K562 (cell line): Measurements from ENCODE around the gene MTMR4. TPM values are rescaled to one million over a fixed set of nuclear protein-coding genes. Genes with fewer than 3 reads are reported as not detected.

Experiments
- ATAC-seq: fragments of 200-7000 bp; cut with Tn5 transposase; 3 replicates; pipeline ENCODE4 v1.9.1; 2020; ENCODE audit warnings: moderate library complexity
- BruUV-seq: library from RNA; stranded (reverse); fragments of 400-500 nt; replicated peaks from 2 replicates; lab custom pipeline; 2021; lab: Mats Ljungman, UMichigan
- CTCF ChIA-PET: fragments of 300-600 bp; formaldehyde crosslinking; extraction: SDS; loops from one replicate; lab custom pipeline; 2021; ENCODE audit warnings: low intra/inter-chr PET ratio; lab: Yijun Ruan, JAX
- POLR2A ChIA-PET: fragments of 300-600, 350-650 bp; sonication (Branson Sonifier 250); formaldehyde crosslinking; extraction: SDS; loops from one replicate; lab custom pipeline; 2021; ENCODE audit warnings: antibody characterized with exemption, inconsistent platforms; lab: Yijun Ruan, JAX
- DNase-seq, 4 experiments: peaks; one replicate each; pipeline versions ENCODE4 v3.0.0 to v3.0.0-alpha.2; 2011 to 2018; ENCODE audit warnings: low spot score in 3 of 4, mixed read lengths in 3 of 4; ENCODE audit errors: extremely low read depth in 1 of 4
- FAIRE-seq: peaks from 2 replicates; lab custom pipeline; 2011; peaks lifted over from hg19 to GRCh38; lab: Jason Lieb, UNC
- H2AFZ ChIP-seq: 2 replicates; pipeline ENCODE4 v1.6.0; 2011; ENCODE audit warnings: low read depth, low read length, control low read depth, inconsistent platforms
- H3K27ac ChIP-seq: fragments of 200-600 bp; 3 replicates; pipeline ENCODE4 v1.8.0; 2011; ENCODE audit warnings: low read depth, mild to moderate bottlenecking, control low read depth, inconsistent platforms, low read length, moderate library complexity, mixed read lengths; ENCODE audit errors: extremely low read depth
- H3K27me3 ChIP-seq, 2 experiments: fragments of 300-600 bp in 1 of 2; 2 replicates in 1 of 2; 3 replicates in 1 of 2; pipeline versions ENCODE4 v1.6.0 to v1.8.0; 2011; ENCODE audit warnings: inconsistent platforms in 2 of 2, low read length in 2 of 2, mild to moderate bottlenecking in 1 of 2, mixed read lengths in 1 of 2, moderate library complexity in 1 of 2; ENCODE audit not compliant: control insufficient read depth in 2 of 2, insufficient read depth in 2 of 2
- H3K36me3 ChIP-seq: fragments of 300-600 bp; 3 replicates; pipeline ENCODE4 v1.8.0; 2011; ENCODE audit warnings: mild to moderate bottlenecking, low read length, inconsistent platforms; ENCODE audit not compliant: control insufficient read depth, insufficient read depth
- H3K4me1 ChIP-seq, 2 experiments: fragments of 200-600 bp in 1 of 2; replicated peaks in 1 of 2; 2 replicates in 1 of 2; 3 replicates in 1 of 2; pipeline versions ENCODE4 v1.5.1 to v1.8.0; 2011; ENCODE audit warnings: inconsistent platforms in 2 of 2, low read length in 2 of 2, mild to moderate bottlenecking in 1 of 2, mixed read lengths in 1 of 2, moderate library complexity in 1 of 2; ENCODE audit not compliant: control insufficient read depth in 2 of 2, insufficient read depth in 2 of 2
- H3K4me2 ChIP-seq: 2 replicates; pipeline ENCODE4 v1.6.1; 2011; ENCODE audit warnings: low read length, control low read depth, inconsistent platforms, mixed read lengths; ENCODE audit not compliant: insufficient read depth
- H3K4me3 ChIP-seq: fragments of 200-600 bp; sonication (generic), shearing (Covaris generic); 2 replicates; pipeline ENCODE4 v1.5.1; 2016; ENCODE audit warnings: control low read depth, inconsistent platforms
- H3K79me2 ChIP-seq: fragments of 200-600 bp; 3 replicates; pipeline ENCODE4 v1.8.0; 2011; ENCODE audit warnings: low read length, inconsistent platforms; ENCODE audit not compliant: control insufficient read depth, insufficient read depth
- H3K9ac ChIP-seq, 2 experiments: 2 replicates each; pipeline versions ENCODE4 v1.6.0 to v1.6.1; 2011; ENCODE audit warnings: low read depth in 2 of 2, low read length in 2 of 2, control low read depth in 1 of 2, inconsistent platforms in 1 of 2, mild to moderate bottlenecking in 1 of 2, mixed read lengths in 1 of 2; ENCODE audit not compliant: insufficient read depth in 1 of 2
- H3K9me1 ChIP-seq: one replicate; pipeline ENCODE4 v1.6.0; 2011; ENCODE audit warnings: inconsistent platforms, mild to moderate bottlenecking, low read length, moderate library complexity; ENCODE audit not compliant: control insufficient read depth, insufficient read depth
- H3K9me3 ChIP-seq: replicated peaks from 2 replicates; pipeline ENCODE4 v1.5.1; 2011; ENCODE audit warnings: low read depth, low read length, inconsistent platforms; ENCODE audit not compliant: control insufficient read depth, insufficient read depth
- H4K20me1 ChIP-seq: replicated peaks from 2 replicates; pipeline ENCODE4 v1.6.1; 2011; ENCODE audit warnings: low read length, inconsistent platforms, mixed read lengths; ENCODE audit not compliant: control insufficient read depth, insufficient read depth
- ARID3A ChIP-seq: IDR thresholded peaks from 2 replicates; pipeline ENCODE4 v1.6.1; 2012; ENCODE audit warnings: low read depth, low read length, improper control_type of control experiment, borderline replicate concordance
- FOXA1 ChIP-seq: fragments of 450-650 bp; IDR thresholded peaks from 2 replicates; pipeline ENCODE4 v1.6.1; 2016; ENCODE audit warnings: mild to moderate bottlenecking, borderline replicate concordance
- FOXJ2 ChIP-seq: fragments of 200-800 bp; sonication (Bioruptor generic); IDR thresholded peaks from 2 replicates; pipeline ENCODE4 v1.6.1; 2016; ENCODE audit warnings: missing genetic modification characterization, missing compliant biosample characterization
- HNRNPK ChIP-seq: fragments of 200-400 bp; formaldehyde crosslinking; IDR thresholded peaks from one replicate; pipeline ENCODE4 v1.6.1; 2018; ENCODE audit warnings: mild to moderate bottlenecking, low read depth, low read length; ENCODE audit not compliant: poor library complexity, severe bottlenecking
- NFE2 ChIP-seq: IDR thresholded peaks from 2 replicates; pipeline ENCODE4 v1.6.1; 2014; ENCODE audit warnings: antibody characterized with exemption, low read depth
- NFRKB ChIP-seq: fragments of 450-650 bp; IDR thresholded peaks from 2 replicates; pipeline ENCODE4 v1.6.1; 2016; ENCODE audit warnings: low read depth
- SOX6 ChIP-seq: fragments of 450-650 bp; IDR thresholded peaks from 2 replicates; pipeline ENCODE4 v1.6.1; 2014; ENCODE audit warnings: mild to moderate bottlenecking
- SPI1 ChIP-seq: IDR thresholded peaks from 2 replicates; pipeline ENCODE4 v1.6.1; 2011; ENCODE audit warnings: low read depth, low read length, control low read depth, borderline replicate concordance
- TFAP4 ChIP-seq: sonication (generic); formaldehyde crosslinking; IDR thresholded peaks from 2 replicates; pipeline ENCODE4 v1.8.0; 2022; ENCODE audit warnings: missing genetic modification reagents, mild to moderate bottlenecking, moderate library complexity, borderline replicate concordance
- ZBTB17 ChIP-seq: fragments of 450-650 bp; formaldehyde crosslinking; IDR thresholded peaks from 2 replicates; pipeline ENCODE4 v1.4.0; 2020; ENCODE audit warnings: mild to moderate bottlenecking
- ZFP30 ChIP-seq: fragments of 250-450 bp; sonication (Bioruptor Pico); IDR thresholded peaks from 2 replicates; pipeline ENCODE4 v1.8.0; 2022; ENCODE audit warnings: moderate library complexity, mild to moderate bottlenecking, inconsistent platforms, borderline replicate concordance
- ZNF639 ChIP-seq, 2 experiments: fragments of 200-800 bp in 1 of 2; sonication (Bioruptor generic) in 1 of 2; sonication (generic) in 1 of 2; formaldehyde crosslinking in 1 of 2; IDR thresholded peaks in 1 of 2; conservative IDR thresholded peaks in 1 of 2; 2 replicates each; pipeline versions ENCODE4 v1.5.0 to v1.6.1; 2016 to 2020; ENCODE audit warnings: missing compliant biosample characterization in 1 of 2, missing genetic modification characterization in 1 of 2, missing genetic modification reagents in 1 of 2
- WGBS: fragments of 100-300 bp; shearing (Covaris generic); methylation state at CpG from one replicate; pipeline ENCODE4 v1.1.6; 2016; ENCODE audit warnings: low coverage, mixed read lengths; ENCODE audit not compliant: insufficient coverage; ENCODE audit errors: missing lambda C conversion rate; 5-methylcytosine and 5-hydroxymethylcytosine counted together
- in situ Hi-C: fragments of 300-500 bp; cut with MboI; formaldehyde crosslinking; loops from 4 replicates; pipeline ENCODE4 v1.15.0; 2018; ENCODE audit warnings: inconsistent platforms, mixed read lengths
- intact Hi-C: fragments of 100-400 bp; cut with micrococcal nuclease; formaldehyde crosslinking; loops from 2 replicates; pipeline ENCODE4 v1.14.2; 2022
- polyA plus RNA-seq, 8 experiments: library from polyadenylated mRNA; depleted of rRNA in 4 of 8; stranded (reverse) in 5 of 8; unstranded in 3 of 8; fragments of >200 nt; fragmentation: Nextera tagmentation in 2 of 8; fragmentation: Illumina TruSeq in 1 of 8; extraction: Ambion mirVana in 2 of 8; extraction: Trizol in 1 of 8; gene quantifications; 2 replicates each; pipeline versions ENCODE4 v1.2.1 to v1.2.3, GENCODE V29; 2011 to 2014; ENCODE audit warnings: inconsistent platforms in 1 of 8, missing spikeins in 1 of 8
- total RNA-seq, 7 experiments: library from RNA; depleted of rRNA in 6 of 7; stranded (reverse); fragments of >200 nt in 6 of 7; fragmentation: Illumina TruSeq in 2 of 7; extraction: Trizol in 2 of 7; gene quantifications; 2 replicates each; pipeline versions ENCODE4 v1.2.1 to v1.2.3, GENCODE V29; 2011 to 2021; ENCODE audit warnings: low replicate concordance in 1 of 7

Gene MTMR4
- total and polyA plus RNA-seq, 9 of the 15 experiments (the other 6 are each of a cell fraction or from before 2014, with no cell fraction given): 8.8 to 45.7 (median 28.7) TPM

- no peak overlapping the region for H3K4me3 ChIP-seq
- ATAC-seq (no peak), FAIRE-seq (no peak), DNase-seq (peak in 1 of 4 experiments; percentile 33)
- ChIA-PET CTCF (no interaction called here), POLR2A (interaction anchor here (0.8 to 1.6 kb wide), 2 partner anchors 13 to 16 kb away, joined by 4 to 5 read pairs; no protein-coding TSS in a partner anchor)
- peak overlapping the region; percentile 43; the same call in 1 of the 2 replicates for H2AFZ ChIP-seq
- H3K36me3 ChIP-seq: no peaks in the 10 kb centered on the region
- 5% methylated on average over 4 of the region's 4 CpGs for WGBS
- H3K4me2 ChIP-seq: no peak overlapping the region
- H3K9me3 ChIP-seq: no peaks in the 10 kb centered on the region
- peaks cover 10 to 20% of the 10 kb centered on the region in 2 experiments for H3K4me1 ChIP-seq
- intact Hi-C loops: no loop called here
- H3K27me3 ChIP-seq: peaks cover 2 to 24% of the 10 kb centered on the region in 2 experiments; a peak in 4 of 5 replicates
- no peak overlapping the region for H3K27ac ChIP-seq
- H3K9ac ChIP-seq: no peak overlapping the region
- in situ Hi-C loops: no loop called here
- H3K79me2 ChIP-seq: no peaks in the 10 kb centered on the region
- no peaks in the 10 kb centered on the region for H3K9me1 ChIP-seq
- BruUV-seq: no TSS peak
- H4K20me1 ChIP-seq: peaks cover 4% of the 10 kb centered on the region
- TF ChIP-seq HNRNPK (no peak), FOXA1 (no peak), TFAP4 (CRISPR knock-in tag) (no peak), NFRKB (no peak), SPI1 (peak; percentile 22; the same call in 1 of the 2 replicates), ZNF639 (CRISPR knock-in tag; conservative IDR thresholded peaks at IDR 0.05 in 1 of 2, IDR thresholded peaks at IDR 0.05 in 1 of 2) (no peak), FOXJ2 (tag) (no peak), ZFP30 (CRISPR knock-in tag) (no peak), NFE2 (0 out of 2 replicates have a peak, but pooled peaks have one; percentile 26), ARID3A (no peak), ZBTB17 (CRISPR knock-in tag) (no peak), SOX6 (no peak)
Measured at GRCh38 chr17:58534901-58535421, 20.5 kb upstream of the MTMR4 start.
